NCI-H345 (cell line): ENCODE measurements around the gene ATXN7.
A peak's percentile ranks its signal among the peaks of the same experiment; 100 is the strongest.

Experiments used
- DNase-seq: peaks from one replicate; lab custom pipeline; 2025; lab: John Stamatoyannopoulos, UW

ATXN7 gene

GRCh38 chr3:63864008-63864964 is 619 bp downstream of the ATXN7 start:
- no peak for DNase-seq

GRCh38 chr3:63864965-63865327 is 1.3 kb downstream of the ATXN7 start:
- no peak for DNase-seq

- DNase-seq = no peak
Measured at GRCh38 chr3:63867225-63867624, 3.6 kb downstream of the ATXN7 start.

GRCh38 chr3:63869940-63870614 is 6.4 kb downstream of the ATXN7 start:
- DNase-seq = no peak

GRCh38 chr3:63870615-63871005 is 6.9 kb downstream of the ATXN7 start:
- no peak for DNase-seq

GRCh38 chr3:63872135-63872924 is 8.7 kb downstream of the ATXN7 start:
- no peak for DNase-seq

- DNase-seq = no peak
Measured at GRCh38 chr3:63874769-63875168, 11.1 kb downstream of the ATXN7 start.

- no peak for DNase-seq
Measured at GRCh38 chr3:63875510-63875909, 11.8 kb downstream of the ATXN7 start.

GRCh38 chr3:63876260-63876659 is 12.6 kb downstream of the ATXN7 start:
- DNase-seq = no peak

- no peak for DNase-seq
Measured at GRCh38 chr3:63877737-63878393, 14.2 kb downstream of the ATXN7 start.

GRCh38 chr3:63878394-63879060 is 14.9 kb downstream of the ATXN7 start:
- DNase-seq = no peak

- DNase-seq = no peak
Measured at GRCh38 chr3:63880653-63881052, 17.0 kb downstream of the ATXN7 start.

- no peak for DNase-seq
Measured at GRCh38 chr3:63886858-63887257, 23.2 kb downstream of the ATXN7 start.

GRCh38 chr3:63891518-63891917 is 27.9 kb downstream of the ATXN7 start:
- no peak for DNase-seq

GRCh38 chr3:63892773-63893352 is 29.2 kb downstream of the ATXN7 start:
- no peak for DNase-seq

- no peak for DNase-seq
Measured at GRCh38 chr3:63895422-63896189, 31.9 kb downstream of the ATXN7 start.

GRCh38 chr3:63896332-63897030 is 32.8 kb downstream of the ATXN7 start:
- no peak for DNase-seq

- DNase-seq = no peak
Measured at GRCh38 chr3:63900010-63900409, 36.3 kb downstream of the ATXN7 start.

GRCh38 chr3:63900459-63900858 is 36.8 kb downstream of the ATXN7 start:
- DNase-seq = peak; percentile 82
